Adrenal gland (tissue), 12 donors: ENCODE measurements around the gene HPDL. TPM values are rescaled to one million over a fixed set of nuclear protein-coding genes. Genes with fewer than 3 reads are reported as not detected.
"Not testable (repeated sequence)": the region's sequence is repeated elsewhere in the genome, so short reads cannot be mapped to it uniquely, and the experiment has no call there.

ENCODE experiments used
- DNase-seq, 7 donors: peaks; one replicate each; pipeline ENCODE4 v3.0.0-alpha.2; 2019 to 2020
- H3K27ac ChIP-seq, 5 donors: fragments of 200-600 bp; sonication (generic) in 4 of 5; 1 replicate in 3 of 5; 2 replicates in 2 of 5; pipeline versions ENCODE4 v1.5.1 to v1.8.0; 2016 to 2020; ENCODE audit warnings: mild to moderate bottlenecking in 1 of 5
- H3K27me3 ChIP-seq: fragments of 200-600 bp; 2 replicates; pipeline ENCODE4 v1.8.0; 2021
- H3K36me3 ChIP-seq, 2 donors: fragments of 200-600 bp; replicated peaks in 1 of 2; 1 replicate in 1 of 2; 2 replicates in 1 of 2; pipeline versions ENCODE4 v1.5.1 to v1.8.0; 2018 to 2022
- H3K4me1 ChIP-seq, 2 donors: fragments of 200-600 bp; replicated peaks in 1 of 2; 1 replicate in 1 of 2; 2 replicates in 1 of 2; pipeline versions ENCODE4 v1.5.1 to v1.8.0; 2018 to 2021
- H3K4me3 ChIP-seq, 4 donors: fragments of 200-600 bp; sonication (generic) in 3 of 4; one replicate each; pipeline ENCODE4 v1.5.1; 2016 to 2018
- H3K9me3 ChIP-seq, 3 donors: fragments of 200-600 bp; sonication (generic) in 1 of 3; replicated peaks in 1 of 3; 1 replicate in 2 of 3; 2 replicates in 1 of 3; pipeline versions ENCODE4 v1.5.1 to v1.8.0; 2016 to 2021
- POLR2A ChIP-seq, 2 donors: fragments of 450-650 bp; IDR thresholded peaks; one replicate each; pipeline ENCODE4 v1.6.1; 2017; ENCODE audit warnings: antibody characterized with exemption in 2 of 2, mild to moderate bottlenecking in 2 of 2, moderate library complexity in 1 of 2
- WGBS, 4 donors: extraction: QIAGEN DNeasy Blood & Tissue Kit in 2 of 4; methylation state at CpG; one replicate each; pipeline versions ENCODE4 v1.1.5 to v1.1.7; 2013 to 2017; 5-methylcytosine and 5-hydroxymethylcytosine counted together
- intact Hi-C, 2 donors: fragments of 100-400 bp; cut with DNase I; formaldehyde crosslinking; loops; one replicate each; pipeline versions ENCODE4 v1.14.1 to v1.15.0; 2022 to 2023
- polyA plus RNA-seq, 3 donors: library from polyadenylated mRNA; stranded (reverse); fragments of 200-250 nt in 2 of 3; fragments of 350-450 nt in 1 of 3; fragmentation: Illumina TruSeq in 1 of 3; extraction: RNeasy Lipid Tissue Mini Kit (QIAGEN cat#74804) in 1 of 3; gene quantifications; one replicate each; pipeline ENCODE4 v1.2.3, GENCODE V29; 2013 to 2014
- total RNA-seq, 9 donors: library from RNA; depleted of rRNA in 4 of 9; stranded (reverse); fragments of >200 nt in 4 of 9; fragments of 120-200 nt in 1 of 9; fragmentation: NEBNext Ultra II Directional in 1 of 9; extraction: Animal tissue kit (Norgen Biotek cat#: 25700) in 1 of 9; gene quantifications; one replicate each; pipeline versions ENCODE4 v1.1.0 to v1.2.4, GENCODE V29; 2013 to 2023
- TF ChIP-seq, protein P1 (sequence below), 6 experiments: fragments of 450-650 bp in 4 of 6; fragments of 200-600 bp in 2 of 6; sonication (generic) in 1 of 6; IDR thresholded peaks; 1 replicate in 5 of 6; 2 replicates in 1 of 6; pipeline versions ENCODE4 v1.5.1 to v1.8.0; 2016 to 2021; ENCODE audit warnings: antibody characterized with exemption in 6 of 6, mild to moderate bottlenecking in 2 of 6, moderate library complexity in 1 of 6
- donor health status: healthy with polysubstance abuse.
- donor health status: Bipolar disorder and iron deficiency.
- donor health status: DM: yes; HTN: yes; CAD: no.
- donor health status: DM: no; HTN: no; CAD: no.
- donor health status: DM: no; HTN: no; CAD: no.
- donor health status: DM: yes; HTN: yes; CAD: no.

HPDL gene
- total and polyA plus RNA-seq, 12 donors: 0.16 to 2.9 (median 0.33) TPM; not detected in 3

- no peaks in the 10 kb centered on the region for H3K27me3 ChIP-seq
- TF ChIP-seq POLR2A (IDR thresholded peaks at IDR 0.05): no peak
- TF ChIP-seq, protein P1, sequence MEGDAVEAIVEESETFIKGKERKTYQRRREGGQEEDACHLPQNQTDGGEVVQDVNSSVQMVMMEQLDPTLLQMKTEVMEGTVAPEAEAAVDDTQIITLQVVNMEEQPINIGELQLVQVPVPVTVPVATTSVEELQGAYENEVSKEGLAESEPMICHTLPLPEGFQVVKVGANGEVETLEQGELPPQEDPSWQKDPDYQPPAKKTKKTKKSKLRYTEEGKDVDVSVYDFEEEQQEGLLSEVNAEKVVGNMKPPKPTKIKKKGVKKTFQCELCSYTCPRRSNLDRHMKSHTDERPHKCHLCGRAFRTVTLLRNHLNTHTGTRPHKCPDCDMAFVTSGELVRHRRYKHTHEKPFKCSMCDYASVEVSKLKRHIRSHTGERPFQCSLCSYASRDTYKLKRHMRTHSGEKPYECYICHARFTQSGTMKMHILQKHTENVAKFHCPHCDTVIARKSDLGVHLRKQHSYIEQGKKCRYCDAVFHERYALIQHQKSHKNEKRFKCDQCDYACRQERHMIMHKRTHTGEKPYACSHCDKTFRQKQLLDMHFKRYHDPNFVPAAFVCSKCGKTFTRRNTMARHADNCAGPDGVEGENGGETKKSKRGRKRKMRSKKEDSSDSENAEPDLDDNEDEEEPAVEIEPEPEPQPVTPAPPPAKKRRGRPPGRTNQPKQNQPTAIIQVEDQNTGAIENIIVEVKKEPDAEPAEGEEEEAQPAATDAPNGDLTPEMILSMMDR (IDR thresholded peaks at IDR 0.05): peak; percentile 69 to 91 (median 76)
- no peaks in the 10 kb centered on the region for H3K36me3 ChIP-seq
- peak; percentile 66 to 90 (median 76) for DNase-seq
- 12 to 18% (median 16%) methylated on average over 7 of the region's 7 CpGs for WGBS, 4 donors
- H3K4me3 ChIP-seq: no peak overlapping the region
- peaks cover 3 to 20% of the 10 kb centered on the region in 2 donors for H3K4me1 ChIP-seq
- no peaks in the 10 kb centered on the region for H3K9me3 ChIP-seq
- peak overlapping the region in 2 of 5 donors; percentile 67 to 68 for H3K27ac ChIP-seq
- intact Hi-C loops: loop anchor here (5.0 kb wide), 3 partner anchors 132 to 212 kb away; partner anchors contain the start of gene TESK2 (in 1 of the 2)
These were observed 33.3 kb downstream of the HPDL start for GRCh38 chr1:45359882-45360513.

GRCh38 chr1:45360981-45361380 is 34.3 kb downstream of the HPDL start:
- WGBS, 4 donors: 42 to 57% (median 53%) methylated on average over 7 of the region's 7 CpGs
- peak in 6 of 7 donors; percentile 48 to 72 (median 54) for DNase-seq
- H3K27ac ChIP-seq: peak overlapping the region in 3 of 5 donors; percentile 40 to 68 (median 67)
- not testable (repeated sequence) for H3K27me3 ChIP-seq, H3K36me3 ChIP-seq, H3K9me3 ChIP-seq
- intact Hi-C loops: loop anchor here in 1 of 2 donors (5.0 kb wide), 1 partner anchor 131 kb away; the partner anchor contains the start of gene TESK2
- H3K4me1 ChIP-seq: peaks cover 3 to 20% of the 10 kb centered on the region in 2 donors
- H3K4me3 ChIP-seq: peak overlapping the region in 1 of 4 donors; percentile 37
- peak in 1 of 2 donors; percentile 9 for TF ChIP-seq POLR2A (IDR thresholded peaks at IDR 0.05)
- TF ChIP-seq, protein P1 (IDR thresholded peaks at IDR 0.05): peak in 4 of 6 experiments; percentile 8 to 32 (median 28)

GRCh38 chr1:45364294-45364693 is 37.6 kb downstream of the HPDL start:
- TF ChIP-seq, protein P1 (IDR thresholded peaks at IDR 0.05): no peak
- no peak for TF ChIP-seq POLR2A (IDR thresholded peaks at IDR 0.05)
- Histone ChIP-seq H3K4me1 (peaks cover 3 to 20% of the 10 kb centered on the region in 2 donors), H3K36me3 (no peaks in the 10 kb centered on the region), H3K27me3 (no peaks in the 10 kb centered on the region), H3K4me3 (no peak overlapping the region), H3K27ac (no peak overlapping the region), H3K9me3 (no peaks in the 10 kb centered on the region)
- intact Hi-C loops: loop anchor here in 1 of 2 donors (5.0 kb wide), 1 partner anchor 128 kb away; the partner anchor contains the start of gene TESK2
- WGBS, 4 donors: 96 to 98% (median 97%) methylated on average over 2 of the region's 2 CpGs
- DNase-seq: no peak

DNA sequence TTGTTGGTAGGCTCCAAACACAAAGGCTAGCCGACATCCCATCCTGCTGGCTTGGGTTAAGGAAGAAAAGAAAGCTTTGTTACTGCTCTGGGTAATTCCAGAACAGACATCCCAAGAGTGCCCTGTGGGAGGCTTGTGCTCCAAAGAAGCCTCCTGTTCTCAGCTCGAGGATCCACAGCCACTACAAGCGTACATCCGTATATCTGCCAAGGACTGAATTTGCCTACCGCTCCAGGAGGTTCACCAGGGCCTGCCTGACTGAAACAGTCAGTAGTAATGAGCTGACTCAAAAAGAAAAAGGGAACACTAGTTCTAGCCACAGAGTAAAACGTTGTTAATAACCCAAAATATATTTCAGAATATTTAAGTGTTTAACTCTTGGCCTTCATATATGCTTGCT is 38.4 kb downstream of the HPDL start:
- no peaks in the 10 kb centered on the region for H3K36me3 ChIP-seq
- H3K9me3 ChIP-seq: no peaks in the 10 kb centered on the region
- no peak overlapping the region for H3K27ac ChIP-seq
- H3K4me1 ChIP-seq: peaks cover 3 to 15% of the 10 kb centered on the region in 2 donors
- WGBS, 4 donors: 85 to 91% (median 90%) methylated on average over 6 of the region's 6 CpGs
- H3K27me3 ChIP-seq: no peaks in the 10 kb centered on the region
- TF ChIP-seq, protein P1 (IDR thresholded peaks at IDR 0.05): no peak
- no peak for TF ChIP-seq POLR2A (IDR thresholded peaks at IDR 0.05)
- no peak for DNase-seq
- intact Hi-C loops: no loop called here
- H3K4me3 ChIP-seq: no peak overlapping the region
